Smooth muscle cell of the brain vasculature (primary cell): Measurements from ENCODE around the gene SMAD3.
"Not testable (repeated sequence)": the region's sequence is repeated elsewhere in the genome, so short reads cannot be mapped to it uniquely, and the experiment has no call there.

ENCODE experiments used
- DNase-seq: peaks from one replicate; pipeline ENCODE4 v3.0.0-alpha.2; 2012; ENCODE audit warnings: low read depth, low spot score

The SMAD3 gene

GRCh38 chr15:67109141-67110034 lies 44.0 kb downstream of the SMAD3 start:
- DNase-seq = no peak

GRCh38 chr15:67110361-67110781 lies 45.0 kb downstream of the SMAD3 start:
- no peak for DNase-seq

- DNase-seq = no peak
These were observed 45.8 kb downstream of the SMAD3 start for GRCh38 chr15:67110958-67111864.

- no peak for DNase-seq
These were observed 48.6 kb downstream of the SMAD3 start for GRCh38 chr15:67114046-67114445.

- no peak for DNase-seq
These were observed 49.6 kb downstream of the SMAD3 start for GRCh38 chr15:67114846-67115585.

GRCh38 chr15:67115586-67115969 lies 50.2 kb downstream of the SMAD3 start:
- DNase-seq = no peak

GRCh38 chr15:67116742-67117141 lies 51.3 kb downstream of the SMAD3 start:
- no peak for DNase-seq

- no peak for DNase-seq
These were observed 52.0 kb downstream of the SMAD3 start for GRCh38 chr15:67117370-67117769.

- DNase-seq = no peak
These were observed 53.4 kb downstream of the SMAD3 start for GRCh38 chr15:67118808-67119207.

GRCh38 chr15:67119238-67119846 lies 53.9 kb downstream of the SMAD3 start:
- no peak for DNase-seq

- no peak for DNase-seq
These were observed 54.8 kb downstream of the SMAD3 start for GRCh38 chr15:67120009-67120838.

- no peak for DNase-seq
These were observed 55.6 kb downstream of the SMAD3 start for GRCh38 chr15:67120839-67121643.

- no peak for DNase-seq
These were observed 56.5 kb downstream of the SMAD3 start for GRCh38 chr15:67121644-67122605.

- not testable (repeated sequence) for DNase-seq
These were observed 57.4 kb downstream of the SMAD3 start for GRCh38 chr15:67122816-67123215.

- DNase-seq = not testable (repeated sequence)
These were observed 57.9 kb downstream of the SMAD3 start for GRCh38 chr15:67123291-67123690.

GRCh38 chr15:67124111-67124510 lies 58.7 kb downstream of the SMAD3 start:
- DNase-seq = no peak

GRCh38 chr15:67124911-67125588 lies 59.6 kb downstream of the SMAD3 start:
- no peak for DNase-seq
